Measurements from ENCODE around the gene ZBTB7C. TPM values are rescaled to one million over a fixed set of nuclear protein-coding genes. Genes with fewer than 3 reads are reported as not detected.

ZBTB7C gene
- total RNA-seq, 2 experiments from 2014 or later = 0.05 TPM; not detected in 1

DNA sequence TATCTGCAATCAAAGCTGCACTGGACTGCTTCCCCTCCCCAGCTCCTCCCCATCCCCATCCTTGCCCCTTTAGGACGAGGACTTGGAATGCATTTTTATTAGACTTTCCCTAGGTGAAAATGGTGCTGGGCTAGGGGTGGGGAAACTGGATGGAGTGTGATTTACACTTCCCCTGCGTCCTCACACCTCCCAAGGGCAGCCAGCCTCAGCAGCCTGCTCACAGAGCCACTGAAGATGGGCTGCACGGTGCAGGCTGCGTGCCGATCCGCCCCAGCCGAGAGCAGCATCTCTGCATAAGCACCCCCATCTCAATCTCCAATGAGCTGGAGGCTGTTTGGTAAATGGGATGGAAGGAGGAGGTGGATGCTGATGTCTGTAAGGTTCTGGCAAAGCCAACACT is 87.6 kb downstream of the ZBTB7C start:
- H3K4me3 Mint-ChIP-seq = no peak overlapping the region
- H3K36me3 Mint-ChIP-seq = no peaks in the 10 kb centered on the region
- no peak overlapping the region for H3K27ac Mint-ChIP-seq
- H3K4me1 Mint-ChIP-seq (ENCODE audit: low read depth) = no peaks in the 10 kb centered on the region
- CTCF ChIA-PET = no interaction called here
- peaks cover 2% of the 10 kb centered on the region for H3K27me3 Mint-ChIP-seq
- intact Hi-C loops (cut with micrococcal nuclease) = no loop called here
- no peak for DNase-seq
- no peaks in the 10 kb centered on the region for H3K9me3 Mint-ChIP-seq
- POLR2A ChIA-PET = no interaction called here

DNA sequence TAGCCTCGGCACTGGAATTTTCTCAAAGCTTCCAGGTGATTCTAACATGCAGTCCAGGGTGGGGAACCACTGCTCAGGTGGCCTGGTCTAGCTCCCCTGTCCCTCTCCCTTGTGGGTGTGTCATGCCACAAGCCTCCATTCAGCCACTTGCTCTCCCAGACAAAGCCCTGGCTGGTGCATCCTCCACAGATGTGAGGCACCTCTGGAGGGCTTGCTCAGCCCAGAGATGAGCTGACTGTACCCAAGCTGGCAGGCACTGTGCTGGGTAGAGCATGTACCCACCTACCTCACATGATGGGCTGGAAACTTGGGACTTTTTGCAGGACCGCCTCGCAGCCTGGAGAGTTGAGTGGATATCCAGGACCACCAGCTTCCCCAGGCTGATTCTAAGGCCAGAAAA is 88.1 kb downstream of the ZBTB7C start:
- POLR2A ChIA-PET = no interaction called here
- CTCF ChIA-PET = no interaction called here

DNA sequence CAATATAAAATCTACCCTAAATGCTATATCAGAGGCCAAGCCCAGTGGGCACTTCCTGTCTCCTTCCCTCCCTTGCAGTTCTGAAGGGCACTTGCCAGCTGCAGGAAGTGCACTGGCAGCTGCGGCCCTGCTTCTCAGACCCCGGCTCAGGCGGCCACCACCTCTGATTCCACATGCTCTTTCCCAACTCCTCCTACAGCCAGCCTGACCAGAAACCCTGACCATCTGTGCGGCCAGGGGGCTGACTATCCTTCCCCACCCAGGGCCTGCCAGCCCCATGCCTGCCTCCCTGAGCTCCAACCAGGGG is 88.6 kb downstream of the ZBTB7C start:
- intact Hi-C loops (cut with micrococcal nuclease) = no loop called here
- CTCF ChIA-PET = no interaction called here
- no peak for DNase-seq
- H3K9me3 Mint-ChIP-seq = no peaks in the 10 kb centered on the region
- no peaks in the 10 kb centered on the region for H3K4me1 Mint-ChIP-seq (ENCODE audit: low read depth)
- no peak overlapping the region for H3K4me3 Mint-ChIP-seq
- POLR2A ChIA-PET = no interaction called here
- no peaks in the 10 kb centered on the region for H3K36me3 Mint-ChIP-seq
- H3K27me3 Mint-ChIP-seq = peaks cover 2% of the 10 kb centered on the region
- H3K27ac Mint-ChIP-seq = no peak overlapping the region

More for the DNA sequence above, 88.1 kb downstream of the ZBTB7C start:
- Mint-ChIP-seq H3K9me3 (no peaks in the 10 kb centered on the region), H3K27me3 (peaks cover 2% of the 10 kb centered on the region), H3K4me1 (ENCODE audit: low read depth) (no peaks in the 10 kb centered on the region), H3K27ac (no peak overlapping the region), H3K36me3 (no peaks in the 10 kb centered on the region), H3K4me3 (no peak overlapping the region)
- intact Hi-C loops (cut with micrococcal nuclease) = no loop called here
- DNase-seq = no peak

DNA sequence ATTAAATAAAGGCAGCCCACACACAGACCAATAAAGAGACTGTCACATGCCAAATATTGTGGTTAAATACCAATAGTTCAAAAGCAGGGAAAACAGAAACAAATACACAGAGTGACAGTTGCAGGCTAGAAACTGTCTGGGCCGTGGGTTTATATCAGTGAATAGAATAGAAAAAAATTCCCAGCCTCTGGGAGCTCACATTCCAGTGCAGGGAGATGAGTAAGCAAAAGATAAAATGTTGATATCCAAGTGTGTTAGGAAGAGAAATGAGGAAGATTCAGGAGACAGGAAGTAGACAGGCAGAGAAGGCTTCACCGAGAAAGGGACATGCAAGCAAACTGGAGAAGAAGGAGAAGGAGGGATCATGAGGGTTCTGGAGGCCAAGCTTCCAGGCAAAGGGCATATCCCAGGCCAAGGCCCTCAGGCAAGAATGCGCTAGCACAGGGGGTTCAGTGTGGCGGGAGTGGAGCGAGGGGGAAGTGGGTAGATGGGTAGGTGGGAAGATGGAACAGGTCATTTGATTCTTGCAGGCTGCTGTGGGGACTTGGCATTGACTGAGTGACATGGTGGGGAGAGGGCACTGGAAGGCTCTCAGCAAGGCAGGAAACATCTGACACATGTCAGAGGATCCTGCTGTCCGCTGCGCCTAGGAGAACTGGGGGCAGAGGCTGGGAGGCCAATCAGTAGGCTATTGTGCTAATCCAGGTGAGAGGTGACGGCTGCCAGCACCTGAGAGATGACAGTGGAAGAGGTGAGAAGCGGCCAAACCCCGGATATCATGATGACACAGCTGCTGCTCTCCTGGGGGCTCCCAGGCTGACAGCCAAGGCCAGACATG is 89.2 kb downstream of the ZBTB7C start:
- H3K36me3 Mint-ChIP-seq = no peaks in the 10 kb centered on the region
- H3K4me1 Mint-ChIP-seq (ENCODE audit: low read depth) = no peaks in the 10 kb centered on the region
- CTCF ChIA-PET = no interaction called here
- peaks cover 2% of the 10 kb centered on the region for H3K27me3 Mint-ChIP-seq
- H3K27ac Mint-ChIP-seq = no peak overlapping the region
- H3K4me3 Mint-ChIP-seq = no peak overlapping the region
- no peak for DNase-seq
- intact Hi-C loops (cut with micrococcal nuclease) = no loop called here
- no peaks in the 10 kb centered on the region for H3K9me3 Mint-ChIP-seq
- POLR2A ChIA-PET = no interaction called here

DNA sequence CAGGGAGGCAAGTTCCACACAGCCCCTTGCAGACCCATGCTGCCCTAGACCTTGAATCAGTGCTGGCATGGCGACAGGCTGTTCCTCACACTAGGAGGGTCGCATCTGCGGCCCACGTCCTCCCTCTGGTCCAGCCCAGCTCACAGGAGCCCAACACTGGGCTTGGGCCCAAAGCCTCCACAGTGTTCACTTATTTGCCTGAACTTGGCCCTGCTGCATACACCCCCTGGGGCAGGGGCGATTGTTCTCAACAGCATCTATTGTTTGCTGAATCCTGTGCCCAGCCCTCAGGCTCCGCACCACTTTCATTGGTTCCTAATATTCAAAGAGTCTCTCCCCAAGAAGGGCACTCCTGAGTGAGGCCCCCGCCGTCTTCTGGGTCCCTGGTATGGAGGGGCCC is 90.7 kb downstream of the ZBTB7C start:
- DNase-seq = no peak
- ChIA-PET POLR2A (no interaction called here), CTCF (no interaction called here)
- H3K9me3 Mint-ChIP-seq = no peaks in the 10 kb centered on the region
- H3K27ac Mint-ChIP-seq = no peak overlapping the region
- peaks cover 2% of the 10 kb centered on the region for H3K27me3 Mint-ChIP-seq
- H3K4me3 Mint-ChIP-seq = no peak overlapping the region
- H3K4me1 Mint-ChIP-seq (ENCODE audit: low read depth) = no peaks in the 10 kb centered on the region
- intact Hi-C loops (cut with micrococcal nuclease) = no loop called here
- no peaks in the 10 kb centered on the region for H3K36me3 Mint-ChIP-seq

DNA sequence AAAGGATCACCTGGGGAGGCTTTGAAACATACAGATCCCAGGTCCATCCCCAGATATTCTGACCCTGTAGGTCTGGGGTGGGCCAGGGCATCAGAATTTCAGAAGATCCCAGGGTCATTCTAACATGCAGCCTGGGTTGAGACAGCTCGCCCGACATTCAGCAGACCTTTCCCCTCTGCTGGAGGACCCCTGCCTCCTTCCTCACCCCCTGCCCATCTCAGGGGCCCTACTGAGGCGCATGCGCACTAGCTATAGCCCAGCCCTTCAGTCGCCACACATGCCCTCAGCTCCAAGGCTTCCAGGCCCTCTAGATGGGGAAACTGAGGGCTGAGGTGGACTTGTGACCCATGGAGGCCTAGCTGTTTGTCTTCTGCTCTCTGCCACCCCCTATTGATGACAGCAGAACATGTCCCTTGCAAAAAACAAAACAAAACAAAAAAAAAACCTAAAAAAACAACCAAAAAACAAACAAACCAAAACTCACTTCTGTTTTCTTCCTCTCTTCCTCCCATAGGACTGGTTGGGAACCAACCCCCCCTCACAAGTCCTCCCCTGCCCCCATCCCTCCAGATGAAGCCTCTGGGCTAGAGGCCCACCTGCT is 91.3 kb downstream of the ZBTB7C start:
- H3K36me3 Mint-ChIP-seq = no peaks in the 10 kb centered on the region
- POLR2A ChIA-PET = no interaction called here
- CTCF ChIA-PET = interaction anchor here (1.0 kb wide), 1 partner anchor 287 kb away, joined by 5 read pairs; no protein-coding TSS in a partner anchor
- DNase-seq = no peak
- H3K27me3 Mint-ChIP-seq = peaks cover 2% of the 10 kb centered on the region
- no peak overlapping the region for H3K4me3 Mint-ChIP-seq
- H3K4me1 Mint-ChIP-seq (ENCODE audit: low read depth) = no peaks in the 10 kb centered on the region
- intact Hi-C loops (cut with micrococcal nuclease) = no loop called here
- no peaks in the 10 kb centered on the region for H3K9me3 Mint-ChIP-seq
- no peak overlapping the region for H3K27ac Mint-ChIP-seq

DNA sequence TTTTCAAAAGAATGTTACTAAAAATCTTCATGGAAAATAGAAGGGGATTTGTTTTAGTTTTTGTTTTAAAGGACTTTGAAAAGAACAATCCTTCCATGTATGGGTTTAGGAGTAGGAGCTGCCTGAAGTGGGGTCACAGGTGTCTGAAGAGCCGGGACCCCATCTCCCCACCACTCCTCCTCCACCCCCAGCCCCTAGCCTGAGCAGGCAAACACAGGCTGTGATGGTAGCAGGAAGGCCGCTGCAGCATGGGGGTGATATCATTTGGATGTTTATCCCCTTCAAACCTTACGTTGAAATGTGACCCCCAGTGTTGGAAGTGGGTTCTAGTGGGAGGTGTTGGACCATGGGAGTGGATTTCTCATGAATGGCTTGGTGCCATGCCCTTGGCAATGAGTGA is 93.0 kb downstream of the ZBTB7C start:
- CTCF ChIA-PET = interaction anchor here (0.9 kb wide), 1 partner anchor 543 kb away, joined by 3 read pairs; no protein-coding TSS in a partner anchor
- POLR2A ChIA-PET = no interaction called here
- no peak for DNase-seq
- Mint-ChIP-seq H3K4me3 (no peak overlapping the region), H3K36me3 (no peaks in the 10 kb centered on the region), H3K9me3 (no peaks in the 10 kb centered on the region), H3K4me1 (ENCODE audit: low read depth) (no peaks in the 10 kb centered on the region), H3K27me3 (peaks cover 2% of the 10 kb centered on the region), H3K27ac (no peak overlapping the region)
- intact Hi-C loops (cut with micrococcal nuclease) = no loop called here

DNA sequence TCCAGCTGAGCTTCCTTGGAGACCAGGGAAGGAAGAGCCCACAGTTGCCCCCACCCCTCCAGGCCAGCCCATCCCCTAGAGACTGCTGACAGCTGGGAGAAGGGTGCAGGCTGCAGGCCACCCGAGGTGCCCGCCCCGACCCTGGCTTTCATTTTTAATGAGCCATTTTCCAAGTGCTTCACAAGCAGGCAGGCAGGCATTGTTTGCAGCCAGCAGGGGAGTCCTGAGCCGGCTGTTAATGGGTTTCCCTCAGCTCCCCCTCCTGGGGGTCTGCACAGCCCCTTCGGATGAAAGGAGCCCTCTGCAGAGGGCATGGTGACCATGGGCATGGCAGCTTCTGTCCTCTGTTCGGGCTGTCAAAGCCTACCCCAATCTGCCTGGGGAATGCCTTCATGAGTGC is 94.5 kb downstream of the ZBTB7C start:
- no peak overlapping the region for H3K27ac Mint-ChIP-seq
- H3K27me3 Mint-ChIP-seq = peaks cover 2% of the 10 kb centered on the region
- H3K4me3 Mint-ChIP-seq = no peak overlapping the region
- H3K36me3 Mint-ChIP-seq = no peaks in the 10 kb centered on the region
- ChIA-PET CTCF (interaction anchor here (1.2 kb wide), 1 partner anchor 131 kb away, joined by 4 read pairs; no protein-coding TSS in a partner anchor), POLR2A (no interaction called here)
- intact Hi-C loops (cut with micrococcal nuclease) = no loop called here
- no peak for DNase-seq
- no peaks in the 10 kb centered on the region for H3K4me1 Mint-ChIP-seq (ENCODE audit: low read depth)
- no peaks in the 10 kb centered on the region for H3K9me3 Mint-ChIP-seq

DNA sequence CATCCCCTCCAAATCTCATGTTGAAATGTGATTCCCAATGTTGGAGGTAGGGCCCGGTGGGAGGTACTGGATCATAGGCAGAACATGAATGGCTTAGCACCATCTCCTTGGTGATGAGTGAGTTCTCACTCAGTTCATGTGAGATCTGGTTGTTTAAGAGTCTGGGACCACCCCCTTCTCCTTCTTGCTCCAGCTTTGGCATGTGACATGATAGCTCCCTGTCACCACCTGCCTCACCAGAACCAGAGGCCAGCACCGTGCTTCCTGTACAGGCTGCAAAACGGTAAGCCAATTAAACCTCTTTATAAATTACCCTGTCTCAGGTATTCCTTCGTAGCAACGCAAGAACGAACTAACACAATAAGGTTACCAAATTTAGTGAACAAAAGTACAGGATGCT is 95.4 kb downstream of the ZBTB7C start:
- CTCF ChIA-PET = interaction anchor here (1.2 kb wide), 1 partner anchor 131 kb away, joined by 4 read pairs; no protein-coding TSS in a partner anchor

DNA sequence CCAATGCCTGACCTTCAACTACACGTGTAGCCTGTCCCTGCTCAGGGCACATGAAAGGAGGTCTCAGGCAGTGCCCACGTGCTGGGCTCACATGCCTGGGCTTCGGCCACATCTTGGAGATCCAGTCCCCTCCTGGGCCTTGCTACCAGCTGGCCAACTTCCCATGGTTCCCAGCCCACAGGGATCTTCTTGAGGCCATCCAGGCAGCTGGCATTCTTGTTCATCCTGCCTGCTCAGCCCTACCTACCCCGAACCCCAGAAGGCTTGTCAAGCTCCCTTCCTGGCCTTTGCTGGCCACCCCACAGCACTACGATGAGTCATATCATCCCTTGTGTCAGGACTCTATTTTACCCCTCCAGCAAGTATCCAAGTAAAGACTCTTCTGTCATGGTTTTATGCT is 97.1 kb downstream of the ZBTB7C start:
- Mint-ChIP-seq H3K4me3 (no peak overlapping the region), H3K27ac (no peak overlapping the region), H3K4me1 (ENCODE audit: low read depth) (no peaks in the 10 kb centered on the region), H3K36me3 (no peaks in the 10 kb centered on the region), H3K27me3 (peaks cover 6% of the 10 kb centered on the region), H3K9me3 (no peaks in the 10 kb centered on the region)
- no peak for DNase-seq
- intact Hi-C loops (cut with micrococcal nuclease) = no loop called here
- ChIA-PET POLR2A (no interaction called here), CTCF (no interaction called here)

More for the DNA sequence above, 95.4 kb downstream of the ZBTB7C start:
- DNase-seq = no peak
- POLR2A ChIA-PET = no interaction called here
- intact Hi-C loops (cut with micrococcal nuclease) = no loop called here
- H3K4me1 Mint-ChIP-seq (ENCODE audit: low read depth) = no peaks in the 10 kb centered on the region
- peaks cover 6% of the 10 kb centered on the region for H3K27me3 Mint-ChIP-seq
- H3K27ac Mint-ChIP-seq = no peak overlapping the region
- no peaks in the 10 kb centered on the region for H3K36me3 Mint-ChIP-seq
- no peak overlapping the region for H3K4me3 Mint-ChIP-seq
- H3K9me3 Mint-ChIP-seq = no peaks in the 10 kb centered on the region

DNA sequence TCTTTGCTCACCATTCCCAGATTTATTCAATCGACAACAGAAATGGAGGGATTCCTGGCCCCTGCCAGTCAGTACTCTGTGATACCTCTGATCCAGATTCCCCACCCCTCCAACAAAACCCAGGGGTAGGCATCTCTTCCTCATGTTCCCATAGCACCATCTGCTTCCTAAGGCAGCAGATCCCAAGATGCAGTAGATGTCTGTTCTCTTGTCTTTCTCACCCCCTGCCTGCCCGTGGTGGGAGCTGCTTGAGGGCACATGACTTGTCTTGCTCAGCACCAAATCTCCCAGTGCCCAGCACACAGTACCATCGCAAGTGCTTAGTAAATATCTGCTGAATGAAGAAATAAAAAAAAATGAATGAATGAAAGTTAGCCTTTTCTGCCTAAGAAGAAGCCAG is 98.2 kb downstream of the ZBTB7C start:
- intact Hi-C loops (cut with micrococcal nuclease) = no loop called here
- Mint-ChIP-seq H3K4me3 (no peak overlapping the region), H3K27me3 (peaks cover 6% of the 10 kb centered on the region), H3K4me1 (ENCODE audit: low read depth) (no peaks in the 10 kb centered on the region), H3K36me3 (no peaks in the 10 kb centered on the region), H3K9me3 (no peaks in the 10 kb centered on the region), H3K27ac (no peak overlapping the region)
- POLR2A ChIA-PET = no interaction called here
- CTCF ChIA-PET = no interaction called here
- no peak for DNase-seq

DNA sequence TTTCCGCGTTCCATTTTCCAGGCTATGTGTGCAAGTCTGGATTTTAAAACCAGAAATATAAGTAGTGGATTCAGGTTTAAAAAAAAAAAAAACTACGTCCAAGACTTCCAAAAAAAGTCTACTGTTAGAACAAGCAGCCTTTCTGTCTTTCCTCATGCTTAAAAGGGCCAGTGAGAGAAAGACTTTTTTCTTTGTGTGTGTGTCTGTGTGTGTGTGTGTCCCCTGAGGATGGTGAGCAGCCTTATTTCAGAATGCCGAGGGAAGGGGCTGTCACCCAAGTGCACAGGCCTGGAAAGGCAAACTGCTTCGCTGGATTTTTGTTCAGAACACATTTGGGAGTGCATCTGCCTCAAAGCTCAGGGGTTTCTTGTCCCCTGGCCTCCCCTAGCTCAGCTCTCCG is 98.8 kb downstream of the ZBTB7C start:
- H3K27me3 Mint-ChIP-seq = peaks cover 6% of the 10 kb centered on the region
- POLR2A ChIA-PET = no interaction called here
- DNase-seq = no peak
- no peak overlapping the region for H3K27ac Mint-ChIP-seq
- H3K4me3 Mint-ChIP-seq = no peak overlapping the region
- intact Hi-C loops (cut with micrococcal nuclease) = no loop called here
- H3K9me3 Mint-ChIP-seq = no peaks in the 10 kb centered on the region
- H3K4me1 Mint-ChIP-seq (ENCODE audit: low read depth) = no peaks in the 10 kb centered on the region
- no peaks in the 10 kb centered on the region for H3K36me3 Mint-ChIP-seq
- CTCF ChIA-PET = no interaction called here
